Measurements from ENCODE around the gene GALNTL6. TPM values are rescaled to one million over a fixed set of nuclear protein-coding genes. Genes with fewer than 3 reads are reported as not detected.

Gene GALNTL6
- total and polyA plus RNA-seq, 2 donors (not counting 1 experiment from before 2014, with no cell fraction given) = 0.99 to 1.1 TPM

GRCh38 chr4:171794528-171794927, 18.7 kb upstream of the GALNTL6 start:
- H3K4me3 ChIP-seq (ENCODE audit: control extremely low read depth in 1 of 5, extremely low read depth in 1 of 5, insufficient read depth in 1 of 5, low read depth in 2 of 5, low read length in 4 of 5) = no peak overlapping the region
- intact Hi-C loops (cut with micrococcal nuclease) = no loop called here
- no CpG with 5 or more reads among the region's 2 CpGs for WGBS (ENCODE audit: insufficient coverage)
- ATAC-seq (ENCODE audit: low read depth) (no peak), DNase-seq (no peak)
- no peaks in the 10 kb centered on the region for H3K4me1 Mint-ChIP-seq
- no peak overlapping the region for H3K4me3 Mint-ChIP-seq
- H3K9me3 Mint-ChIP-seq (ENCODE audit: insufficient read depth) = peaks cover 3% of the 10 kb centered on the region
- H3K27ac ChIP-seq (ENCODE audit: low read length in 2 of 2) = no peak overlapping the region
- no peak overlapping the region for H2AFZ ChIP-seq (ENCODE audit: insufficient read depth, low read depth, low read length, poor library complexity, severe bottlenecking)
- H3K27me3 Mint-ChIP-seq = no peaks in the 10 kb centered on the region
- no peaks in the 10 kb centered on the region for H3K9me3 ChIP-seq (ENCODE audit: control extremely low read depth in 1 of 3, control insufficient read depth in 2 of 3, insufficient read depth in 1 of 3, low read length in 2 of 3)
- H3K36me3 ChIP-seq (replicated peaks in 1 of 2; ENCODE audit: control extremely low read depth in 1 of 2, control insufficient read depth in 1 of 2, extremely low read depth in 1 of 2, insufficient read depth in 2 of 2, low read length in 1 of 2) = no peaks in the 10 kb centered on the region
- no peaks in the 10 kb centered on the region for H4K20me1 ChIP-seq (ENCODE audit: control insufficient read depth, insufficient read depth, low read length, poor library complexity, severe bottlenecking)
- ChIA-PET POLR2A (no interaction called here), CTCF (no interaction called here)
- H3K9ac ChIP-seq (ENCODE audit: low read length) = no peak overlapping the region
- H3K4me2 ChIP-seq (replicated peaks; ENCODE audit: low read depth, low read length, poor library complexity, severe bottlenecking) = no peak overlapping the region
- H3K27ac Mint-ChIP-seq = no peak overlapping the region
- H3K4me1 ChIP-seq (ENCODE audit: control insufficient read depth in 2 of 2, insufficient read depth in 2 of 2, low read length in 2 of 2) = no peaks in the 10 kb centered on the region
- H3K79me2 ChIP-seq (ENCODE audit: control insufficient read depth, insufficient read depth, low read length) = no peaks in the 10 kb centered on the region
- TF ChIP-seq, protein P1, sequence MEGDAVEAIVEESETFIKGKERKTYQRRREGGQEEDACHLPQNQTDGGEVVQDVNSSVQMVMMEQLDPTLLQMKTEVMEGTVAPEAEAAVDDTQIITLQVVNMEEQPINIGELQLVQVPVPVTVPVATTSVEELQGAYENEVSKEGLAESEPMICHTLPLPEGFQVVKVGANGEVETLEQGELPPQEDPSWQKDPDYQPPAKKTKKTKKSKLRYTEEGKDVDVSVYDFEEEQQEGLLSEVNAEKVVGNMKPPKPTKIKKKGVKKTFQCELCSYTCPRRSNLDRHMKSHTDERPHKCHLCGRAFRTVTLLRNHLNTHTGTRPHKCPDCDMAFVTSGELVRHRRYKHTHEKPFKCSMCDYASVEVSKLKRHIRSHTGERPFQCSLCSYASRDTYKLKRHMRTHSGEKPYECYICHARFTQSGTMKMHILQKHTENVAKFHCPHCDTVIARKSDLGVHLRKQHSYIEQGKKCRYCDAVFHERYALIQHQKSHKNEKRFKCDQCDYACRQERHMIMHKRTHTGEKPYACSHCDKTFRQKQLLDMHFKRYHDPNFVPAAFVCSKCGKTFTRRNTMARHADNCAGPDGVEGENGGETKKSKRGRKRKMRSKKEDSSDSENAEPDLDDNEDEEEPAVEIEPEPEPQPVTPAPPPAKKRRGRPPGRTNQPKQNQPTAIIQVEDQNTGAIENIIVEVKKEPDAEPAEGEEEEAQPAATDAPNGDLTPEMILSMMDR (IDR thresholded peaks at IDR 0.05) = no peak
- TF ChIP-seq EZH2 (IDR thresholded peaks at IDR 0.05; ENCODE audit: borderline replicate concordance, insufficient read depth, low read depth, low read length, poor library complexity, severe bottlenecking) = no peak
- H3K27me3 ChIP-seq (replicated peaks in 1 of 4; ENCODE audit: control extremely low read depth in 1 of 4, control insufficient read depth in 3 of 4, insufficient read depth in 4 of 4, low read length in 3 of 4) = no peaks in the 10 kb centered on the region

GRCh38 chr4:171809854-171810253, 3.4 kb upstream of the GALNTL6 start:
- Histone ChIP-seq H2AFZ (ENCODE audit: insufficient read depth, low read depth, low read length, poor library complexity, severe bottlenecking) (no peak overlapping the region), H3K4me2 (replicated peaks; ENCODE audit: low read depth, low read length, poor library complexity, severe bottlenecking) (no peak overlapping the region), H4K20me1 (ENCODE audit: control insufficient read depth, insufficient read depth, low read length, poor library complexity, severe bottlenecking) (no peaks in the 10 kb centered on the region), H3K4me1 (ENCODE audit: control insufficient read depth in 2 of 2, insufficient read depth in 2 of 2, low read length in 2 of 2) (peaks cover 17 to 26% of the 10 kb centered on the region in 2 donors), H3K27me3 (replicated peaks in 1 of 4; ENCODE audit: control extremely low read depth in 1 of 4, control insufficient read depth in 3 of 4, insufficient read depth in 4 of 4, low read length in 3 of 4) (peaks cover 0 to 26% (median 8%) of the 10 kb centered on the region in 4 experiments), H3K4me3 (ENCODE audit: control extremely low read depth in 1 of 5, extremely low read depth in 1 of 5, insufficient read depth in 1 of 5, low read depth in 2 of 5, low read length in 4 of 5) (no peak overlapping the region), H3K79me2 (ENCODE audit: control insufficient read depth, insufficient read depth, low read length) (no peaks in the 10 kb centered on the region), H3K36me3 (replicated peaks in 1 of 2; ENCODE audit: control extremely low read depth in 1 of 2, control insufficient read depth in 1 of 2, extremely low read depth in 1 of 2, insufficient read depth in 2 of 2, low read length in 1 of 2) (no peaks in the 10 kb centered on the region), H3K9me3 (ENCODE audit: control extremely low read depth in 1 of 3, control insufficient read depth in 2 of 3, insufficient read depth in 1 of 3, low read length in 2 of 3) (peaks cover 0 to 8% (median 0%) of the 10 kb centered on the region in 3 donors), H3K27ac (ENCODE audit: low read length in 2 of 2) (no peak overlapping the region), H3K9ac (ENCODE audit: low read length) (no peak overlapping the region)
- H3K4me1 Mint-ChIP-seq = peaks cover 16% of the 10 kb centered on the region
- no peak overlapping the region for H3K27ac Mint-ChIP-seq
- ATAC-seq (ENCODE audit: low read depth) (no peak), DNase-seq (no peak)
- ChIA-PET POLR2A (no interaction called here), CTCF (no interaction called here)
- no CpG with 5 or more reads among the region's 1 CpG for WGBS (ENCODE audit: insufficient coverage)
- no peak overlapping the region for H3K4me3 Mint-ChIP-seq
- intact Hi-C loops (cut with micrococcal nuclease) = no loop called here
- TF ChIP-seq EZH2 (IDR thresholded peaks at IDR 0.05; ENCODE audit: borderline replicate concordance, insufficient read depth, low read depth, low read length, poor library complexity, severe bottlenecking) = no peak
- TF ChIP-seq, protein P1 (IDR thresholded peaks at IDR 0.05) = no peak
- peaks cover 19% of the 10 kb centered on the region for H3K27me3 Mint-ChIP-seq
- no peaks in the 10 kb centered on the region for H3K9me3 Mint-ChIP-seq (ENCODE audit: insufficient read depth)
